Testis (tissue), 3 donors: ENCODE results near the gene DBP. TPM values are rescaled to one million over a fixed set of nuclear protein-coding genes. Genes with fewer than 3 reads are reported as not detected.
A peak's percentile ranks its signal among the peaks of the same experiment; 100 is the strongest.

ENCODE experiments used
- DNase-seq: peaks from one replicate; pipeline ENCODE4 v3.0.0-alpha.2; 2019
- H3K27ac ChIP-seq, 2 donors: fragments of 200-600 bp; sonication (generic); one replicate each; pipeline ENCODE4 v1.5.1; 2019
- H3K27me3 ChIP-seq: fragments of 200-600 bp; sonication (generic); one replicate; pipeline ENCODE4 v1.5.1; 2019
- H3K36me3 ChIP-seq: fragments of 200-600 bp; sonication (generic); one replicate; pipeline ENCODE4 v1.5.1; 2017; ENCODE audit warnings: low read depth; ENCODE audit errors: missing control alignments
- H3K4me1 ChIP-seq: fragments of 200-600 bp; sonication (generic); one replicate; pipeline ENCODE4 v1.5.1; 2019
- H3K4me3 ChIP-seq, 2 donors: fragments of 200-600 bp; sonication (generic); one replicate each; pipeline ENCODE4 v1.5.1; 2017 to 2019
- H3K9me3 ChIP-seq: fragments of 200-600 bp; sonication (generic); one replicate; pipeline ENCODE4 v1.5.1; 2017
- CTCF ChIP-seq, 3 experiments: fragments of 450-650 bp in 2 of 3; fragments of 200-600 bp in 1 of 3; sonication (generic) in 1 of 3; IDR thresholded peaks; one replicate each; pipeline ENCODE4 v1.5.1; 2016 to 2019; ENCODE audit warnings: antibody characterized with exemption in 3 of 3, mild to moderate bottlenecking in 2 of 3, moderate library complexity in 1 of 3
- POLR2A ChIP-seq: fragments of 450-650 bp; IDR thresholded peaks from one replicate; pipeline ENCODE4 v1.6.1; 2017; ENCODE audit warnings: antibody characterized with exemption, mild to moderate bottlenecking, moderate library complexity
- WGBS, 2 donors: methylation state at CpG; one replicate each; pipeline ENCODE4 v1.1.5; 2018; 5-methylcytosine and 5-hydroxymethylcytosine counted together
- intact Hi-C: fragments of 100-400 bp; cut with DNase I; formaldehyde crosslinking; loops from one replicate; pipeline ENCODE4 v1.15.1; 2023; ENCODE audit warnings: low total_unique reads
- polyA plus RNA-seq: library from polyadenylated mRNA; stranded (reverse); fragments of 350-450 nt; fragmentation: Illumina TruSeq; extraction: RNeasy Lipid Tissue Mini Kit (QIAGEN cat#74804); gene quantifications from one replicate; pipeline ENCODE4 v1.2.3, GENCODE V29; 2014; ENCODE audit warnings: low read depth, low replicate concordance; ENCODE audit not compliant: insufficient read depth
- total RNA-seq, 2 donors: library from RNA; depleted of rRNA; stranded (reverse); fragments of >200 nt; gene quantifications; one replicate each; pipeline ENCODE4 v1.2.3, GENCODE V29; 2016

DBP gene
- total and polyA plus RNA-seq, 3 donors from 2014 or later, result 30.4 to 51.0 (median 48.9) TPM

- Histone ChIP-seq H3K27ac (no peak overlapping the region), H3K4me1 (no peaks in the 10 kb centered on the region), H3K27me3 (no peaks in the 10 kb centered on the region), H3K9me3 (no peaks in the 10 kb centered on the region), H3K36me3 (no peaks in the 10 kb centered on the region), H3K4me3 (no peak overlapping the region)
- DNase-seq, result no peak
- no peak for TF ChIP-seq POLR2A
- TF ChIP-seq CTCF (IDR thresholded peaks at IDR 0.05), result peak in 2 of 3 experiments; percentile 18 to 26
- intact Hi-C loops, result no loop called here
- 35 to 40% methylated on average over 8 to 9 of the region's 9 CpGs for WGBS, 2 donors
These were observed 28.3 kb downstream of the DBP start for GRCh38 chr19:48608798-48609263.

GRCh38 chr19:48607359-48607755, 29.8 kb downstream of the DBP start:
- intact Hi-C loops, result no loop called here
- no peak for TF ChIP-seq POLR2A
- TF ChIP-seq CTCF (IDR thresholded peaks at IDR 0.05), result no peak
- Histone ChIP-seq H3K36me3 (no peaks in the 10 kb centered on the region), H3K9me3 (no peaks in the 10 kb centered on the region), H3K27ac (no peak overlapping the region), H3K4me1 (no peaks in the 10 kb centered on the region), H3K4me3 (no peak overlapping the region), H3K27me3 (no peaks in the 10 kb centered on the region)
- no peak for DNase-seq
- WGBS, 2 donors, result 80 to 88% methylated on average over 7 of the region's 7 CpGs

GRCh38 chr19:48606463-48607358, 30.5 kb downstream of the DBP start, which contains the start of gene SPACA4:
Gene SPACA4 (plus strand): TSS chr19:48606742. CDS start chr19:48606979, 237 bp downstream.
- H3K36me3 ChIP-seq, result no peaks in the 10 kb centered on the region
- WGBS, 2 donors, result 83 to 90% methylated on average over 1 to 33 of the region's 39 CpGs
- intact Hi-C loops, result no loop called here
- H3K27me3 ChIP-seq, result no peaks in the 10 kb centered on the region
- H3K27ac ChIP-seq, result no peak within 1 kb of the TSS
- no peaks in the 10 kb centered on the region for H3K9me3 ChIP-seq
- no peak for DNase-seq
- TF ChIP-seq POLR2A (no peak), CTCF (IDR thresholded peaks at IDR 0.05) (no peak)
- H3K4me3 ChIP-seq, result no peak within 1 kb of the TSS
- no peaks in the 10 kb centered on the region for H3K4me1 ChIP-seq

- no peaks in the 10 kb centered on the region for H3K4me1 ChIP-seq
- DNase-seq, result no peak
- H3K27me3 ChIP-seq, result no peaks in the 10 kb centered on the region
- H3K4me3 ChIP-seq, result no peak overlapping the region
- TF ChIP-seq CTCF (IDR thresholded peaks at IDR 0.05) (no peak), POLR2A (no peak)
- no peaks in the 10 kb centered on the region for H3K36me3 ChIP-seq
- intact Hi-C loops, result no loop called here
- 70 to 85% methylated on average over 1 to 9 of the region's 9 CpGs for WGBS, 2 donors
- H3K9me3 ChIP-seq, result no peaks in the 10 kb centered on the region
- no peak overlapping the region for H3K27ac ChIP-seq
These were observed 33.3 kb downstream of the DBP start for GRCh38 chr19:48603850-48604249.
